ENCODE results near the gene EVI5.

- TF ChIP-seq CTCF (IDR thresholded peaks at IDR 0.05) (no peak), POLR2AphosphoS5 (IDR thresholded peaks at IDR 0.05) (no peak), POLR2A (IDR thresholded peaks at IDR 0.05) (no peak), EP300 (IDR thresholded peaks at IDR 0.05) (no peak)
Measured at GRCh38 chr1:92473781-92474495, 311.0 kb downstream of the EVI5 start.
